ENCODE results near the gene TCF4. TPM values are rescaled to one million over a fixed set of nuclear protein-coding genes. Genes with fewer than 3 reads are reported as not detected.

Gene TCF4
- total RNA-seq, 1 experiment from 2014 or later: 100.0 TPM

GRCh38 chr18:55442561-55442960, 145.4 kb downstream of the TCF4 start:
- DNase-seq (ENCODE audit: low spot score): no peak

GRCh38 chr18:55440988-55441387, 147.0 kb downstream of the TCF4 start:
- no peak for DNase-seq (ENCODE audit: low spot score)

GRCh38 chr18:55439056-55439455, 148.9 kb downstream of the TCF4 start:
- no peak for DNase-seq (ENCODE audit: low spot score)

GRCh38 chr18:55435592-55435991, 152.4 kb downstream of the TCF4 start:
- no peak for DNase-seq (ENCODE audit: low spot score)

- no peak for DNase-seq (ENCODE audit: low spot score)
These were observed 154.3 kb downstream of the TCF4 start for GRCh38 chr18:55433648-55434047.

GRCh38 chr18:55433140-55433539, 154.9 kb downstream of the TCF4 start:
- no peak for DNase-seq (ENCODE audit: low spot score)

- no peak for DNase-seq (ENCODE audit: low spot score)
These were observed 155.5 kb downstream of the TCF4 start for GRCh38 chr18:55432307-55433040.

GRCh38 chr18:55430026-55430425, 158.0 kb downstream of the TCF4 start:
- DNase-seq (ENCODE audit: low spot score): no peak

- no peak for DNase-seq (ENCODE audit: low spot score)
These were observed 160.0 kb downstream of the TCF4 start for GRCh38 chr18:55427951-55428350.

- DNase-seq (ENCODE audit: low spot score): no peak
These were observed 162.3 kb downstream of the TCF4 start for GRCh38 chr18:55425698-55426097.

GRCh38 chr18:55422456-55423180, 165.4 kb downstream of the TCF4 start:
- DNase-seq (ENCODE audit: low spot score): no peak

GRCh38 chr18:55421615-55422419, 166.2 kb downstream of the TCF4 start:
- DNase-seq (ENCODE audit: low spot score): no peak

- DNase-seq (ENCODE audit: low spot score): no peak
These were observed 166.7 kb downstream of the TCF4 start for GRCh38 chr18:55421308-55421614.

GRCh38 chr18:55420665-55421307, 167.2 kb downstream of the TCF4 start:
- DNase-seq (ENCODE audit: low spot score): no peak

GRCh38 chr18:55419947-55420664, 167.9 kb downstream of the TCF4 start:
- DNase-seq (ENCODE audit: low spot score): no peak

- DNase-seq (ENCODE audit: low spot score): no peak
These were observed 168.7 kb downstream of the TCF4 start for GRCh38 chr18:55419132-55419946.

- DNase-seq (ENCODE audit: low spot score): no peak
These were observed 169.6 kb downstream of the TCF4 start for GRCh38 chr18:55418439-55418838.

- DNase-seq (ENCODE audit: low spot score): no peak
These were observed 171.2 kb downstream of the TCF4 start for GRCh38 chr18:55416791-55417190.

GRCh38 chr18:55415258-55415871, 172.6 kb downstream of the TCF4 start:
- DNase-seq (ENCODE audit: low spot score): peak; percentile 52

- no peak for DNase-seq (ENCODE audit: low spot score)
These were observed 173.5 kb downstream of the TCF4 start for GRCh38 chr18:55414475-55414874.

Data from A172 (cell line).